Measurements from ENCODE around the gene ZCCHC8. TPM values are rescaled to one million over a fixed set of nuclear protein-coding genes. Genes with fewer than 3 reads are reported as not detected.

ZCCHC8 gene
- total and polyA plus RNA-seq, 2 donors (not counting 1 experiment from before 2014, with no cell fraction given): 30.0 to 56.2 TPM

GRCh38 chr12:122459211-122459610 lies 41.5 kb downstream of the ZCCHC8 start:
- WGBS (ENCODE audit: insufficient coverage): no CpG with 5 or more reads among the region's 2 CpGs
- ATAC-seq (ENCODE audit: low read depth) (no peak), DNase-seq (no peak)
- Histone ChIP-seq H3K4me1 (ENCODE audit: control insufficient read depth in 2 of 2, insufficient read depth in 2 of 2, low read length in 2 of 2) (peaks cover 0 to under 1% of the 10 kb centered on the region in 2 donors), H3K27ac (ENCODE audit: low read length in 2 of 2) (no peak overlapping the region), H3K4me3 (ENCODE audit: control extremely low read depth in 1 of 5, extremely low read depth in 1 of 5, insufficient read depth in 1 of 5, low read depth in 2 of 5, low read length in 4 of 5) (no peak overlapping the region), H3K79me2 (ENCODE audit: control insufficient read depth, insufficient read depth, low read length) (no peaks in the 10 kb centered on the region), H4K20me1 (ENCODE audit: control insufficient read depth, insufficient read depth, low read length, poor library complexity, severe bottlenecking) (no peaks in the 10 kb centered on the region), H3K36me3 (replicated peaks in 1 of 2; ENCODE audit: control extremely low read depth in 1 of 2, control insufficient read depth in 1 of 2, extremely low read depth in 1 of 2, insufficient read depth in 2 of 2, low read length in 1 of 2) (no peaks in the 10 kb centered on the region), H3K9me3 (ENCODE audit: control extremely low read depth in 1 of 3, control insufficient read depth in 2 of 3, insufficient read depth in 1 of 3, low read length in 2 of 3) (no peaks in the 10 kb centered on the region), H3K9ac (ENCODE audit: low read length) (no peak overlapping the region), H2AFZ (ENCODE audit: insufficient read depth, low read depth, low read length, poor library complexity, severe bottlenecking) (no peak overlapping the region), H3K27me3 (replicated peaks in 1 of 4; ENCODE audit: control extremely low read depth in 1 of 4, control insufficient read depth in 3 of 4, insufficient read depth in 4 of 4, low read length in 3 of 4) (no peaks in the 10 kb centered on the region), H3K4me2 (replicated peaks; ENCODE audit: low read depth, low read length, poor library complexity, severe bottlenecking) (no peak overlapping the region)
- TF ChIP-seq CTCF (IDR thresholded peaks at IDR 0.05) (no peak), EZH2 (IDR thresholded peaks at IDR 0.05; ENCODE audit: borderline replicate concordance, insufficient read depth, low read depth, low read length, poor library complexity, severe bottlenecking) (no peak)
- ChIA-PET POLR2A (interaction anchor here (0.5 to 0.7 kb wide), 3 partner anchors 32 to 441 kb away, joined by 3 to 9 read pairs (median 6); no protein-coding TSS in a partner anchor), CTCF (interaction anchor here (0.6 to 2.1 kb wide), 2 partner anchors 54 to 60 kb away, joined by 3 to 6 read pairs; no protein-coding TSS in a partner anchor)
- Mint-ChIP-seq H3K27me3 (no peaks in the 10 kb centered on the region), H3K4me3 (no peak overlapping the region), H3K4me1 (peaks cover 3% of the 10 kb centered on the region), H3K9me3 (ENCODE audit: insufficient read depth) (no peaks in the 10 kb centered on the region), H3K27ac (no peak overlapping the region)
- intact Hi-C loops (cut with micrococcal nuclease): no loop called here

DNA sequence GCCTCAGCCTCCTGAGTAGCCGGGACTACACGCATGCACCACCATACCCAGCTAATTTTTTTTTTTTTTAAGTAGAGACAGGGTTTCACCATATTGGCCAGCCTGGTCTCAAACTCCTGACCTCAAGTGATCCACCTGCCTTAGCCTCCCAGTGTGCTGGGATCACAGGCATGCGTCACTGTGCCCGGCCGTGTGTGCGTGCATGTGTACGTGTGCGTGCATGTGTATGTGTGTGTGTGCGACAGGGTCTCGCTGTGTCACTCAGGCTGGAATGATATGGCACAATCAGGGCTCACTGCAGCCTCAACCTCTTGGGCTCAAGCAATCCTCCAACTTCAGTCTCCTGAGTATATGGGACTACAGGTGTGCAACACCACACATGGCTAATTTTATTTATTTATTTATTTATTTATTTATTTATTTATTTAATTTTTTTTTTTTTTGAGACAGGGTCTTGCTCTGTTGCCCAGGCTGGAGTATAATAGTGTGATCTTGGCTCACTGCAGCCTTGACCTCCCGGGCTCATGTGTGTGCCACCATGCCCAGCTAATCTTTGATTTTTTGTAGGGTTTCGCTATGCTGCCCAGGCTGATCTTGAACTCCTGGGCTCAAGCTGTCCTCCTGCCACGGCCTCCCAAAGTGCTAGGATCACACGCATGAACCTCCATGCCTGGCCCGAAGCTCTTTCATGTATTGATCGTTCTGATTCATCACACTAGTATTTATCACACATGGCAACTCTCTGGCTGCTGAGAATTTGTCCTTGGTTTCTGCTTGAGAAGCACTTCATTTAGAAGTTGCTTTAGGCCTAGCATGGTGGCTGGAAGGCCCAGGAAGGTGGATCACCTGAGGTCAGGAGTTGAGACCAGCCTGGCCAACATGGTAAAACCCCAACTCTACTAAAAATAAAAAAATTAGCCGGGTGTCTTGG lies 42.4 kb downstream of the ZCCHC8 start:
- H3K4me2 ChIP-seq (replicated peaks; ENCODE audit: low read depth, low read length, poor library complexity, severe bottlenecking): no peak overlapping the region
- H3K27me3 ChIP-seq (replicated peaks in 1 of 4; ENCODE audit: control extremely low read depth in 1 of 4, control insufficient read depth in 3 of 4, insufficient read depth in 4 of 4, low read length in 3 of 4): no peaks in the 10 kb centered on the region
- ChIA-PET CTCF (interaction anchor here (0.6 to 2.1 kb wide), 3 partner anchors 13 to 59 kb away, joined by 3 to 6 read pairs (median 4); no protein-coding TSS in a partner anchor), POLR2A (interaction anchor here (0.5 to 0.7 kb wide), 4 partner anchors 31 to 442 kb away, joined by 3 to 9 read pairs (median 4); no protein-coding TSS in a partner anchor)
- WGBS (ENCODE audit: insufficient coverage): 100% methylated on average over 7 of the region's 17 CpGs
- no peaks in the 10 kb centered on the region for H3K79me2 ChIP-seq (ENCODE audit: control insufficient read depth, insufficient read depth, low read length)
- H3K9me3 ChIP-seq (ENCODE audit: control extremely low read depth in 1 of 3, control insufficient read depth in 2 of 3, insufficient read depth in 1 of 3, low read length in 2 of 3): no peaks in the 10 kb centered on the region
- Mint-ChIP-seq H3K27me3 (no peaks in the 10 kb centered on the region), H3K27ac (no peak overlapping the region), H3K9me3 (ENCODE audit: insufficient read depth) (no peaks in the 10 kb centered on the region), H3K4me1 (peaks cover 8% of the 10 kb centered on the region), H3K4me3 (no peak overlapping the region)
- H3K36me3 ChIP-seq (replicated peaks in 1 of 2; ENCODE audit: control extremely low read depth in 1 of 2, control insufficient read depth in 1 of 2, extremely low read depth in 1 of 2, insufficient read depth in 2 of 2, low read length in 1 of 2): no peaks in the 10 kb centered on the region
- intact Hi-C loops (cut with micrococcal nuclease): no loop called here
- no peak overlapping the region for H3K27ac ChIP-seq (ENCODE audit: low read length in 2 of 2)
- H3K4me1 ChIP-seq (ENCODE audit: control insufficient read depth in 2 of 2, insufficient read depth in 2 of 2, low read length in 2 of 2): peaks cover 8 to 9% of the 10 kb centered on the region in 2 donors
- TF ChIP-seq CTCF (IDR thresholded peaks at IDR 0.05) (no peak), EZH2 (IDR thresholded peaks at IDR 0.05; ENCODE audit: borderline replicate concordance, insufficient read depth, low read depth, low read length, poor library complexity, severe bottlenecking) (no peak)
- H3K4me3 ChIP-seq (ENCODE audit: control extremely low read depth in 1 of 5, extremely low read depth in 1 of 5, insufficient read depth in 1 of 5, low read depth in 2 of 5, low read length in 4 of 5): no peak overlapping the region
- H3K9ac ChIP-seq (ENCODE audit: low read length): no peak overlapping the region
- ATAC-seq (ENCODE audit: low read depth) (no peak), DNase-seq (no peak)
- H2AFZ ChIP-seq (ENCODE audit: insufficient read depth, low read depth, low read length, poor library complexity, severe bottlenecking): no peak overlapping the region
- H4K20me1 ChIP-seq (ENCODE audit: control insufficient read depth, insufficient read depth, low read length, poor library complexity, severe bottlenecking): no peaks in the 10 kb centered on the region

All from B cell (primary cell).